NCI-H446 treated with DMSO at 0.1 percent for 48 hours (cell line): ENCODE measurements around the gene DLX1.
"Not testable (repeated sequence)": the region's sequence is repeated elsewhere in the genome, so short reads cannot be mapped to it uniquely, and the experiment has no call there.

Source experiments
- DNase-seq: peaks from one replicate; lab custom pipeline; 2025; lab: John Stamatoyannopoulos, UW

The DLX1 gene

DNA sequence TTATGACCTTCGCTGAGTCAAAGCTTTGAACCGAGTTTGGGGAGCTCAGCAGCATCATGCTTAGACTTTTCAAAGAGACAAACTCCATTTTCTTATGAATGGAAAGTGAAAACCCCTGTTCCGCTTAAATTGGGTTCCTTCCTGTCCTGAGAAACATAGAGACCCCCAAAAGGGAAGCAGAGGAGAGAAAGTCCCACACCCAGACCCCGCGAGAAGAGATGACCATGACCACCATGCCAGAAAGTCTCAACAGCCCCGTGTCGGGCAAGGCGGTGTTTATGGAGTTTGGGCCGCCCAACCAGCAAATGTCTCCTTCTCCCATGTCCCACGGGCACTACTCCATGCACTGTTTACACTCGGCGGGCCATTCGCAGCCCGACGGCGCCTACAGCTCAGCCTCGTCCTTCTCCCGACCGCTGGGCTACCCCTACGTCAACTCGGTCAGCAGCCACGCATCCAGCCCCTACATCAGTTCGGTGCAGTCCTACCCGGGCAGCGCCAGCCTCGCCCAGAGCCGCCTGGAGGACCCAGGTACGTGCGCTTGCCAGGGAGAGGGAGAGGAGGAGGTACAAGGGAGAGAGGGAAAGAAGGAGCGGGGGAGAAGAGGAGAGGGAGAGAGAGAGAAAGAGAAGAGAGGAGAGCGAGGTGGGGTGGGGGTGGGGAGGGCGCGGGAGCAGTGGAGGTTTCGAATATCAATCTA is at the start of gene DLX1:
Gene DLX1, plus strand, starts transcription at position 48 of the 700 bp plus-strand sequence. Its CDS starts 171 bp downstream, at position 219.
- no peak for DNase-seq

DNA sequence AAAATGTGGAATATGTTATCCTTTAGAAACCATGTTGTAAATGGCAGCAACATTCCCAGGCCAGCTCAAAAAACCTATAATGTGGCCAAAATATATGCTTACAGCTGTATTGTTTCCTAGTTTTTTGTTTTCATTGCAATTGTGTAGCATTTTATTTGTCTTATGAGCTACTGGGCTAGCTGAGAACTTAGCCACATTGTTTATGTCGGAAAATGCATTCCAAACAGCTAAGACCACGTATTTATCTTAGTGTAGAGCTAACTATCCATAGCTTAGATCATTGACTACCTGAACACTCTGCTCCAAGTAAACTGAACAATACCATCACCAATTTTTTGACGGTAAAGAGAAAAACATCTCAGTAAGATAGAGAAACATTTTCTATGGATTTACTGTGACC is 47.2 kb upstream of the DLX1 start:
- DNase-seq, result no peak

DNA sequence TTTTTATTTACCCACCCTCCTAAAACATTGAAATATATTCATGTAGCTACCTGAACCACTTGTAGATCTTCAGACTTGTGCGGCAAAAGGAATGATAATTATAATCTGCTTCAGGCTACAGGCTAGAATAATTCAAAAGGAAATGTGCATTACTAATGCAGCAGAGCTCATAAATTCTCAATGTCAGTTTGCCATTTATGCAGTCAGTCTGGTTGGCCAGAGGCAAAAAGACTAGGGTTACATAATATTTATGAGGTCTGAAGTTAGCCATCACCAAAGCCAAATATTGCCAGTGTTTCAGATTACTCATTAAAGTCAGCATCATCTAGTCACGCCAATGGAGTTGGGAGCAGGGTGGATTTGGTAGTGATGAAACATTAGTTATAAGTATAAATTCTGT is 46.7 kb upstream of the DLX1 start:
- DNase-seq, result no peak

DNA sequence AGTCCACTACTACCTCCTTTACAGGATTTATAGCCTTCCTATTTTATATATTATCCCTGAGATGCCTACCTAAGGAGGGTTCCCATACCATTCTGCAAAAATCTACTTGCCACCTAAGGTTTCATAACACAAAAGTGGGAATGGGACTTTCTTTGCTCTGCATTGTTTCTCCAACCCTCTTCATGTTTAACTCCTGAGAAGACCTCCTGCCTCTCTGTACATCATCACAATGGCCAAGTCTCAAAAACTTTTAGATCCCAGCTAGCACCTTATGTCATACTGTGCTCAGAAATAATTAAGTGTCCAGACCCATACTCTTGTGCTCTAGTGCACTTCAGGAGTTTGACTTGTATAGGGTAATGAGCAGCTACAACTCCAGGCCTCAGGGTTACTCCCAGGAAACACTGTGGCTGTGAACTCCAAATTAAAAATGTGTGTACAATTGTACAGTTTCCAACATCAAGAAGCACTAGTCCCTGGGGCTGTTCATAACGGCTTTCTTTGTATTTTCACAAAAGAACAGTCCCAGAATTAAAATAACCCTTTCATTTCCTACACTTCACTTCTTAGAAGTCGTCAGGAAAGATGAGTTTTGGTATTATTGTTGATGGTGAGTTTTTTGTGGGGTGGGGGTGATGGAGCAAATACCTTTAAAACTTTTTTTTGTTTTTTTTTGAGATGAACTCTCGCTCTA is 46.1 kb upstream of the DLX1 start:
- no peak for DNase-seq

DNA sequence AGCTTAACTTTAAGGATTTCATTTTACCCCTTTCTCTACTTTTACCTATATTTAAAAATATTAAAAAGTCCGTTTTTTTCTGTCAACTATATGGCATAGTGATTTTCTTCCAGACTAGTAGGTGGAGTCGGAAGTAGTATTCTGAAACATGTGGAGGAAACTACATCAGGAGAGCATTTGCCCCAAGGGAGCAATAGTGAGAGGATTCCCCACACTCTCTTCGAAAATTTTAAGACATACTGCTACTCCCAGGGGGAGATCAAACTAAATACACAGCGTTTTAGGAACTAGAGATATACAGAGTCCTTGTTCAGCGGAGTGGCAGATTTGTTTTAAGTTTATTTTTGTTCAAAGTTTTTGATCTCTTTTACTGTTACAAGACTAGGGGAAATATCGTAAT is 45.0 kb upstream of the DLX1 start:
- DNase-seq, result no peak

DNA sequence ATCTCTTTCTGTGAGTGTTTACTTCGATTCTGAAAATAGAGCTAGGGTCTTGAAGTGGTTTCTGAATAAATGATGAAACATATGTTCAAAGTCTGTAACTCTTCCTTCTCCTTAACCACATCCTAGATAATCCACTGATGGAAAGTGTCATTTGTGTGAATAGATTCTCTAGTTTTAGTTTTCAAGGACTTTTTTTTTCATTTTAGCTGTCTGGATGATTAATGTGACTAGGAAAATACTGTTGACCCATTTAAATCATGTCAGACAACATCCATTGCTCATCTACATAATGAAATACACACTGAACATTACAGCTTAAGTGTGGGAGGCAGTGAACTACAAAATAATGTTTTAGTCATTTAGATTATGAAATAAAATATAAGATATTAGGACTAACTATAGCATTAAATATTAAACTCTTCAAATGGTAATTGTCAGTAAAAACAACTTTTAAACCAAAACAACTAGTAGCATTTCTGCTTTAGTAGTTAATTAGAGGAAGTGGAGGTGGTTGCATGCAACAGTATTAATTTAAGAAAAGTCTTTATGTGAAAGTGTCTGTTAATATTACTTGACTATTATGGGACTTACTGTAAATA is 39.1 kb upstream of the DLX1 start:
- DNase-seq, result no peak

DNA sequence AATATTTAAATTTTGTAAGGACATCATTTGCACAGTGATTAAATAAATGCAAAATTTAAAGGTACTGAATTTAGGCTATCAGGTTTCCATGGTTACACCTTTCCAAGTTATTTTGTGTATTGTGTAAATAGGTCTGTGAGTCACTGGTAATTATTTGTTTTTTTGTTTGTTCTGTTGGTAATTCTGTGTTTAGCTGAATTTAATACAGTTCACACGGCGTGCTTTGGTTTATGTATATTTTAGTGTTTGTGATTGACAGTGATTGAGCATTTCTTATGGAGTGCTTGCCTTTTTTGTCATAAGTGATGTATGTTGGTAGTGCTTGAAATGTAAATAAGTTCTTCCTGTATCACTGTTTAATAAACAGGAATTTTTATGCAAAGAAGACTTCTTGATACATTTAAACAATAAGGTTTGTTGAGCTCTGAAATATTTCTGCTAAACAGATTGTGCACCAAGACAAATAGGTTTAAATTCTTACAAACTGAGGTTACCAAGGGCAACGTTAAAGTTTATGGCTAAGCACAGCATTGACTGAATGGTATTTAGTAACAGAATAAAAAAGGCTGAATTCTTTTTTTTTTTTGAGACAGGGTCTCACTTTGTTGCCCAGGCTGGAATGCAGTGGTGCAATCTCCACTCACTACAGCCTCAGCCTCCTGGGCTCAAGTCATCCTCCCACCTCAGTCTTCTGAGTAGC is 38.3 kb upstream of the DLX1 start:
- no peak for DNase-seq

DNA sequence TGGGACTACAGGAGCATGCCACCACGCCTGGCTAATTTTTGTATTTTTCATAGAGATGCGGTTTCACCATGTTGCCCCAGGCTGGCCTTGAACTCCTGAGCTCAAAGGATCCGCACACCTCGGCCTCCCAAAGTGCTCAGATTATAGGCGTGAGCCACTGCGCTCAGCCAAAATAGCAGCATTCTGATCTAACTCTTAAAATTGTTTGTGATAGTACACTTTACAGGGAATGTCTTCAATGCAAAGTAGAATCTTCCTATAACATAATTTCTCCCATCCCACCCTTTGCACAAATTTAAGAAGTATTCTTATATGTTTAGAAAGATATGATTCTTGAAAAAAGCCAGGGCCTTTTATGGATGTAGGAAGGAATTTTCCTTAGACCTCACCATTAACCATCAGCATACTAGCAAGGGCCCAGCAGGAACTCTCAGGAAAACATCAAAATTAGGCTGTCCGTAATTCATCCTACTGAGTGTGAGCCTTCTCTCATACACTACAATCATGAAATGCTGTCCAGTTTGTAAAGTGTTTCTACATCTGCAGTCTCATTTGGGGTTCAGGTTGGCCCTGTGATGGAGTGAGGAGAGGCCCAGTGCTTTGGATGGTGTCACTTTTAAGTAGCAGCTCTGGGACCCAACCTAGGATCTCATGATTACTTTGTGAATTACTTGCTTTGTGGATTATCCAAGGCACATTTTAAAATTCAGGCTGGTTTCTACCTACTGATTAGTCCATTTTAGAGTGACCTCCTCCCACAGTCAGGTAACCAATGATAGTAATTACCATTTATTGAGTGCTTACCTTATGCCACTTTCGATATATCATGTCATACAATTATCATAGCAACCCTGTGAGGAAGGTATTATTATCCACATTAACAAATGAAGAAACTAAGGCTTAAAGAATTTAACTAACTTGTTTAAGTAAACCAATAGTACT is 37.5 kb upstream of the DLX1 start:
- no peak for DNase-seq

DNA sequence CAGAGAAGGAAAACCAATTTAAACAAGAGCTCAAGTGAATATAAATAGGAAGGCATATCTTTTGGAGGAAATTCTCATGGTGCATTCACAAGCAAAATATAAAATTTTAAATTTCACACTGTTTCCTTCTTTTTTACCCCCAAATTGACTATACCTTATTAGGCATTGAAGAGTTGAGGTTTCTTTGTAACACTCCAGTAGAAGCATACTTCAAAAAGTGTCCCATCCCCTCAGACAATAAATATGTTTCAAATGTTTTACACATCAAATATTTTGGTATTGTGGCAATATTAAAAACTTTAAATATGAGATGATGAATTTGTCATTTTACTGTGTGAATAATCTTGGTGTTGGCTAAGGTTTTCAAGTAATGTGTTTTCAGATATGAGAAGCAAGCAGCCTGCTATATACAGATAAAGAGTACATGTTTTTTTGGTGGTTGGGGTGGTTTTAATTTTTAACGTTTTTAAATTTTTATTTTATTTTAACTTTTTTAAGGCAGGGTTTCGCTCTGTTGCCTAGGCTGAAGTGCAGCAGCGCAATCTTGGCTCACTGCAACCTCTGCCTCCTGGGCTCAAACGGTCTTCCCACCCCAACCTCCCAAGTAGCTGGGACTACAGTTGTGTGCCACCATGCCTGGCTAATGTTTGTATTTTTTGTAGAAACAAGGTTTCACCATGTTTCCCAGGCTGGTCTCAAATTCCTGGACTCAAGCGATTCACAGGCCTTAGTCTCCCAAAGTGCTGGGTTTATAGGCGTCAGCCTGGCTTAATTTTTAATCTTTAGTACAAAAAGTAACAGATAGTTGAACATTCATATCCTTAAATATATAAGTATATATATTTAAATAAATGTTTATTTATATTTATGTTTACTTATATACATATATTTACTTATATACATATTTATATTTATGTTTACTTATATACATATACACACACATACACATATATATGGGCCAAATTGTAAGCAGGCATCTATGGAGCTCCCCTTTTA is 36.5 kb upstream of the DLX1 start:
- DNase-seq, result no peak

DNA sequence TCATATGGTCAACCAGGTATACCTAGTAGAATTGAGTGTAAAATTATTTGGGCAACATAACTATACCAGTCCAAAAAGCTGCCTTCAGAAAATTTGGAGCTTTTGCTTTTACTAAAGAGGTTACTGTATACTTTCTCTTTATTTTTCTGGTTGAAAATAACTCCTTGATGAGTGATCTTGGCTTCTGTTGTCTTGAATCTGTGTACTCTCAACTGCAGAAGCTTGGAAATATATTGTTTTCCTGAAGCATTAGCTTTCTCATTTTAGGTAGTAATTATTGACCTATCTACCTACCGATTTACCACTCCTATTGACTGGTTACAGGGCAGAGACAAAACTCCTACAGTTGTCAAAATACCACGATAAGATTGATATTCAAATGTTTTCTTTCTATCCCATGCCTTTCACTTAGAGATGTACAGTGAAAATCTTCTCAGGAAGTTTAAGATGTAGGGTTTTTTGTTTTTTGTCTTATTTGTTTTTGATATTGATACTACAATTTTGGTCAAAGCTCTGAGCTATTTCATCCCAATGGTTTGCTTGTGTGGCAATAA is 35.7 kb upstream of the DLX1 start:
- no peak for DNase-seq

DNA sequence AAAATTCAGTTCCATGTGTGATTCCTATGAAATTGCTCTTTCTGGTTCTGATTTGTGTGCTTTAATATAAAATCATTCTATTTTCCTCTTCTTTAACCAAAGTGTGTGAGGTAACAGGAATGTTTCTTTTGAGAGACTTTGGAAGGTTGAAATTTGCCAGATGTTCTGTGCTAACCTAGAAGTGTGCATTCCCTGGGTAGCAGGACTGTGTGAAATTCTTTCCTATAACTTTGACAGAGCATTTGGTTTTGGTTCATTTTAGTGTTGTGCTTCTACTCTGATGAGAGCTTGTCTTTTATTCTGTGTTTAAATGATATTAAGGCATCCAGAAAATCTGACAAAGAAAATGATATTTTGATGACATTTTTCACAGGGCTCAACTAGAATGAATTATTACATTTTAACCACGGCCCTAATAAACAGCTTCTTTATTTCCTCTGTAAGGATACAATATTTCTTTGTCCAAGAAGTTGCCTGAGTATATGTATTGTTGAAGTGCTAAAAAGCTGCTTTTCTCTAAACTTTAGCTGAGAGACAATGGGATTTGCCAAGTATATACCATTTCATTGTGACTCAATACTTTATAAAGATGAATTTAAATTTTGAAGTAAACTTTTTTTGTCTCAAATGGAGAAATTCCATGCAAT is 34.7 kb upstream of the DLX1 start:
- no peak for DNase-seq

DNA sequence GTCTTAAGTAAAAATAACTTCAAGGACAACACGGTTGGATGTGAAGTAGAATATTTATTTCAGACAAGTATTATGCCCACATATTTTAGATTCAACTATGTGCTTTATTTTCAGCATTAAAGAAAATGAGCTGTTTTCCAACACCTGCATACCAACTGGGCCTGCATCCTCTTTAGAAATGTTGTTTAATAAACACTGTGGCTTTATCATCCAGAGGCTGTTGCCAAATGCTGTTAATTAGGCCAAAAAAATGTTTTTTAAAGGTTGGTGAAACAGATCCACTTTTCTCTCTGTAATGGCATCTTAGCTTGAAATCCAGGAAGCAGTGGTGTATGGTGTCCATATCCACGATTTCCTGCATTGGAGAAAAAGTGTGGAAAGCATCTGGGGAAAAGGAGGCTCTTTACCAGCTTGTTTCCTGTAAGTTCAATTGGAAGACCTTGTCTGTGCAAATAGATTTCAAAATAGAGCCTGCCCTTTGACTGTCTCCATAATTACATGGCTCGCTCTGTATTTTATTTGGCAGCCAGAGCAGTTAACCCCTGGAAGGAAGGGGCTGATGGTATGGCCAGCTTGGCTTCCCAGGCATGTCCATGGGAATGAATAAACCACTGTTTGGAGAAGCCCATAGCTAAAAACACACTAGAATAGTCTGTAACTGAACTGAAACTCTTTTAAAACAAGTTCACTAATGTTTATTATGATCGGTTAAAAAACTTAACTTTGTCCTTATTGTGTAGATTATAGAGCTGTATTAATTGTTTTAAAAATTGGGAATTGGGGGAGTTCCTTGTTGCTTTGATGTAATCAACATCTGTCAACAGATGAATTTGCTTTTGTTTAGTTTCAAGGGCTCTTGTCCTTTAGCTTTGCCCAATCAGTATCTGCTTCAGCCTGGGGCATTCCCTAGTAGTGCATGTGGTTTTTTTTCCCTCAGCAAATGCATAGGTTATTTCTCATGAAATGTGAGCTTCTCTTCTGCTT is 33.0 kb upstream of the DLX1 start:
- DNase-seq, result peak; percentile 22

DNA sequence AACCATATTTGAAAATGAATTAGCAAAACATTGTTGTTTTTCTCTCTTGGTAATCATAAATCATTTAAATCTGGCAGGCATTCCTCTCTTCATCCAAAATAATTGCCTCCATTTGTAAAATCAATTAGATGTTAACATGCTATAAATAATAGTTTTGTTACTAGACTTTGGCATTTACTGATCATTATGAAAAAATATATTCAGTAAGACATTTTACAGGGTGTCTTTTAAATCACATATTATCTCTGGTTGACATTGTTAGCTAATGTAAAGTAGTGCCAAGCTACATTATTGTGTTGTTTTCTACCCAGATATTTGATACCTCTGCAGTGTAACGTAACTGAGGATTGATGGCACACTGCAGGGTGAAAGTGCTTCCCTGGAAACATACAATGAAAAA is 31.8 kb upstream of the DLX1 start:
- peak; percentile 0 for DNase-seq

DNA sequence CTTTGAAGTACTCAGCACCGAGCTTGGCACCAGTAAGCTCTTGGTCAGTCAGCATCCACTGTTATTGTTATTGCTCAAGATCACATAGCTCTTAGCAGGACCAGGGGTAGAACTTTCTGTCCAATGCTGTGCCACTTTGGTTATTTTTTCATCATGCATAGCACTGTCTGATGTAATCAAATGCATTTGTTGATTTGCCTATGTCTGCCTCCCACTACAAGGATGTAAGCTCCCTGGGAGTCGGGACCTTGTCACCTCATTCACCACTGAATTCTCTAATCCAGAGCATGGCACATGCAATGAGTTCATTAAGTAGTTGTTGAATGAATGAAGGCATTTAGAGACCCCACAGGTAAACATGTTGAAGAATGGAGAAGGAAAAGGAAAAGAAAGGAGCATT is 29.0 kb upstream of the DLX1 start:
- DNase-seq, result no peak

DNA sequence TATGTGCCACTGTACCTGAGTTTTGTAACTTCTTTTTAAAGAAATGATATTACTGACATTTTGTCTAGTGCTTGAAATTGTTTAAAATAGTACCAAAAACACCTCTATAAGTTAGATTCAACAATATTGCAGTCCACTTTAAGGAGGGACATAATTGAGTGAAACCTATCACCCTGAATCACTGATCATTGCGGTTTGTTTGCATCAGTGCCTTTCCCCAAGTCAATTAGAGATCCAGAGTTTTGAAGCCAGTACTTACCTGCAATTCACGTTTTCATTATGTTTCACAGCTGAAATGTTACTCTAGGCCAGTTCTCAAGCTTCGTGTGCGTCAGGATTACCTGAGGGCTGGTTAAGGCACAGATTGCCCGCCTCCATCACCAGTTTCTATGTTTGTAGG is 26.6 kb upstream of the DLX1 start:
- no peak for DNase-seq

DNA sequence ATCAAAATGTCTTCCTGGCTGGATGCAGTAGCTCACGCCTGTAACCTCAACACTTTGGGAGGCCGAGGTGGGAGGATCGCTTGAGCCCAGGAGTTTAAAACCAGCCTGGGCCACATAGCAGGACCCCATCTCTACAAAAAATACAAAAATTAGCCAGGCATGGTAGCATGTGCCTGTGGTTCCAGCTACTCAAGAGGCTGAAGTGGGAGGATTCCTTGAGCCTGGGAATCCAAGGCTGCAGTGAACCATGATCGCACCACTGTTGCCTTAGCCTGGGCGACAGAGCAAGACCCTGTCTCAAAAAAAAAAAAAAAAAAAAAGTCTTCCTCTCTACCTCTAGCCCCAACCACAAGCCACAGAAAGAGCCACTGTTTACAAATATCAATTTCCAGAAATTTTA is 25.2 kb upstream of the DLX1 start:
- DNase-seq, result not testable (repeated sequence)

DNA sequence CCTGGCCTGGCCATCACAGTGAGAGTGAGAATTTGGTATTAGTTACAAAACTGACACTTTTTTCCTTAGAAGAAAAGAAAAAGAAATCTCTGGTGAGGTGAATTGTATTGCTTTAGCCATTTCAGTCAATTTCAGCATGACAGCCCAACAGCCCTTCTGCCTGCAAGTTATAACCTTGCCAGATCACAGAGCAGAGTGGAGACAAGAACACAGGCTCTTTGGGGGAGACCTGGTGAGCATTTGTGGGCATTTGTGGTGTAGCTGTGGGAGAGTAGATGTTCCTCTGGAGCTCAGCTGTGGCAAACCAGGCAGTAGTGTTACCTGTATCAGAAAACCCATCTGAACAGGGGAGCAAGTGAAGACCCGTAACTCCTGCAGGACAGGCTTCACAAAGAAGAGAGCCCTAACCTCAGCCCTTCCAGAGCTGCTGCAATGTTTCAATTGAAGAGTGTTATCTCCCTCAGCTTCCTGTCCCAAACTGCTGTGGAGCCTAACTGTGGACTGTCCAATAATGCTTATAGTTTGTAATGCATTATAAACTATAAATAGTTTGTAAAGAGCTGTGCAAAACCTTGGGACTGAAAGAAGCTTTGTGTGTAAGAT is 22.8 kb upstream of the DLX1 start:
- no peak for DNase-seq

DNA sequence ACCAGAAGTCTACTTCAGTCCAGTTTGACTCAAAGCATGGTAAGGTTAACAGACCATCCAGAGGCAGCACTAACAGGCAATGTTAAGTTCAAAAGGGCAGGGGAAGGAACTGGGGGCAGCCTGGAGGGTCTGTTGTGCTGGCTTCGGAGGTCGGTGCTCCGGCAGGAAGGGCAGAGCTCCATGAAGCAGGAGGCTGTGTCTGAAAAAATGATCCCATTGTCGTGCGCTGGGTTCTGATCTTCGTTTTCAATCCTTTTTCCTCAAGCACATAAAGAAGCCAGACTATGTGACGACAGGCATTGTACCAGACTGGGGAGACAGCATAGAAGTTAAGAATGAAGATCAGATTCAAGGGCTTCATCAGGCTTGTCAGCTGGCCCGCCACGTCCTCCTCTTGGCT is 21.9 kb upstream of the DLX1 start:
- DNase-seq, result no peak
